ENCODE data around the gene COASY. TPM values are rescaled to one million over a fixed set of nuclear protein-coding genes. Genes with fewer than 3 reads are reported as not detected.
A peak's percentile ranks its signal among the peaks of the same experiment; 100 is the strongest.

The COASY gene
- total and polyA plus RNA-seq, 2 of the 4 experiments (the other 2 are of a cell fraction), result 10.6 to 44.0 TPM

- Histone ChIP-seq H3K14ac (replicated peaks; ENCODE audit: low read depth, low read length) (peak overlapping the region; percentile 76; the same call in 1 of the 2 replicates), H3K56ac (ENCODE audit: extremely low read depth, insufficient read depth, low read length) (peak overlapping the region; percentile 65; the same call in 1 of the 2 replicates), H3K27me3 (ENCODE audit: control insufficient read depth, insufficient read depth, low read length) (no peaks in the 10 kb centered on the region), H3K9ac (ENCODE audit: low read depth, low read length) (peak overlapping the region; percentile 62), H3K9me3 (ENCODE audit: control insufficient read depth, insufficient read depth, low read length) (no peaks in the 10 kb centered on the region), H3K4me1 (ENCODE audit: control insufficient read depth, insufficient read depth, low read length) (peaks cover 23% of the 10 kb centered on the region), H3K4ac (ENCODE audit: low read depth, low read length) (peak overlapping the region; percentile 79; the same call in 1 of the 2 replicates), H3K27ac (ENCODE audit: insufficient read depth, low read length) (peak overlapping the region; percentile 45; the same call in 1 of the 2 replicates), H2BK5ac (ENCODE audit: low read depth, low read length, poor library complexity, severe bottlenecking) (no peak overlapping the region), H3K9me1 (ENCODE audit: insufficient read depth, low read length) (peaks cover 20% of the 10 kb centered on the region), H2AFZ (replicated peaks; ENCODE audit: low read length, poor library complexity) (peak overlapping the region; percentile 85), H3K4me3 (ENCODE audit: insufficient read depth, low read depth, low read length) (peak overlapping the region; percentile 42), H4K91ac (ENCODE audit: insufficient read depth, low read depth, low read length) (0 out of 2 replicates have a peak overlapping the region, but pooled peaks have one; percentile 19), H2AK9ac (replicated peaks; ENCODE audit: low read depth, low read length, poor library complexity) (peak overlapping the region; percentile 72), H3K4me2 (ENCODE audit: low read depth, low read length) (peak overlapping the region; percentile 76), H3K36me3 (ENCODE audit: control insufficient read depth, insufficient read depth, low read length) (no peaks in the 10 kb centered on the region), H4K20me1 (ENCODE audit: insufficient read depth, low read length) (0 out of 2 replicates have a peak, but pooled peaks cover 1% of the 10 kb centered on the region), H3K23ac (ENCODE audit: low read depth, low read length) (peak overlapping the region; percentile 59), H2BK20ac (ENCODE audit: low read depth, low read length) (peak overlapping the region; percentile 61), H2AK5ac (ENCODE audit: low read depth, low read length) (peak overlapping the region; percentile 39), H2BK15ac (ENCODE audit: low read depth, low read length) (0 out of 3 replicates have a peak overlapping the region, but pooled peaks have one; percentile 74), H2BK120ac (ENCODE audit: low read depth, low read length) (peak overlapping the region; percentile 74), H3K18ac (ENCODE audit: low read depth, low read length) (peak overlapping the region; percentile 63; the same call in 1 of the 2 replicates), H4K5ac (ENCODE audit: low read depth, low read length) (peak overlapping the region; percentile 52; the same call in 1 of the 2 replicates), H4K8ac (ENCODE audit: low read depth in 2 of 2, low read length in 2 of 2) (peak overlapping the region; percentile 30 to 88; a peak in 2 of 4 replicates), H3K79me1 (ENCODE audit: low read depth in 1 of 2, low read length in 2 of 2) (peaks cover 5 to 19% of the 10 kb centered on the region in 2 experiments; a peak in 3 of 4 replicates)
- intact Hi-C loops (cut with micrococcal nuclease), result no loop called here
- 13% methylated on average over 38 of the region's 60 CpGs; no CpG with 5 or more reads in 1 of the 2 experiments for WGBS, 2 experiments (ENCODE audit: extremely low coverage in 2 of 2, insufficient read length in 1 of 2)
- ChIA-PET POLR2A (ENCODE audit: unreplicated experiment) (interaction anchor here (0.6 kb wide), 1 partner anchor 207 kb away, joined by 4 read pairs; no protein-coding TSS in a partner anchor), CTCF (interaction anchor here (0.7 to 0.8 kb wide), 2 partner anchors 9 to 432 kb away, joined by 3 to 4 read pairs; no protein-coding TSS in a partner anchor)
- dilution Hi-C loops (cut with HindIII; ENCODE audit: low sequenced_read_pairs, unreplicated experiment), result no loop called here
- in situ Hi-C loops (cut with MboI; ENCODE audit: low sequenced_read_pairs), result no loop called here
- DNase-seq (peak; percentile 34), ATAC-seq (ENCODE audit: low read depth) (peak; percentile 27)
- BruUV-seq (replicated peaks), result no TSS peak
- TF ChIP-seq MAFK (IDR thresholded peaks at IDR 0.05; ENCODE audit: low read depth, low read length) (no peak), RAD21 (IDR thresholded peaks at IDR 0.05; ENCODE audit: low read length) (peak; percentile 41)
- TF ChIP-seq, protein P1, sequence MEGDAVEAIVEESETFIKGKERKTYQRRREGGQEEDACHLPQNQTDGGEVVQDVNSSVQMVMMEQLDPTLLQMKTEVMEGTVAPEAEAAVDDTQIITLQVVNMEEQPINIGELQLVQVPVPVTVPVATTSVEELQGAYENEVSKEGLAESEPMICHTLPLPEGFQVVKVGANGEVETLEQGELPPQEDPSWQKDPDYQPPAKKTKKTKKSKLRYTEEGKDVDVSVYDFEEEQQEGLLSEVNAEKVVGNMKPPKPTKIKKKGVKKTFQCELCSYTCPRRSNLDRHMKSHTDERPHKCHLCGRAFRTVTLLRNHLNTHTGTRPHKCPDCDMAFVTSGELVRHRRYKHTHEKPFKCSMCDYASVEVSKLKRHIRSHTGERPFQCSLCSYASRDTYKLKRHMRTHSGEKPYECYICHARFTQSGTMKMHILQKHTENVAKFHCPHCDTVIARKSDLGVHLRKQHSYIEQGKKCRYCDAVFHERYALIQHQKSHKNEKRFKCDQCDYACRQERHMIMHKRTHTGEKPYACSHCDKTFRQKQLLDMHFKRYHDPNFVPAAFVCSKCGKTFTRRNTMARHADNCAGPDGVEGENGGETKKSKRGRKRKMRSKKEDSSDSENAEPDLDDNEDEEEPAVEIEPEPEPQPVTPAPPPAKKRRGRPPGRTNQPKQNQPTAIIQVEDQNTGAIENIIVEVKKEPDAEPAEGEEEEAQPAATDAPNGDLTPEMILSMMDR (conservative IDR thresholded peaks at IDR 0.05; ENCODE audit: low read depth, low read length), result peak; percentile 39
Measured at GRCh38 chr17:42531455-42532354, 30.2 kb upstream of the COASY start.

Measured in IMR-90 (cell line).